Endometrial microvascular endothelial cells (primary cell): Measurements from ENCODE around the gene SLTM. TPM values are rescaled to one million over a fixed set of nuclear protein-coding genes. Genes with fewer than 3 reads are reported as not detected.
"Not testable (repeated sequence)": the region's sequence is repeated elsewhere in the genome, so short reads cannot be mapped to it uniquely, and the experiment has no call there.

ENCODE experiments used
- in situ Hi-C: cut with HindIII; loops from 2 replicates; pipeline ENCODE4 v1.10.0; 2017; ENCODE audit warnings: low sequenced_read_pairs, low pct_unique_long_range_greater_than_20kb; ENCODE audit errors: inconsistent ontology term
- total RNA-seq: library from RNA; depleted of rRNA; stranded (reverse); fragments of >200 nt; gene quantifications from one replicate; pipeline ENCODE4 v1.2.3, GENCODE V29; 2015; ENCODE audit errors: inconsistent ontology term

Gene SLTM
- 21.6 TPM for total RNA-seq

GRCh38 chr15:58933281-58934113, at the start of gene SLTM:
Gene SLTM (minus strand): TSS chr15:58933679. CDS start chr15:58933565, 114 bp downstream.
- in situ Hi-C loops, result no loop called here

GRCh38 chr15:58983261-58983660, 49.8 kb upstream of the SLTM start:
- in situ Hi-C loops, result no loop called here

GRCh38 chr15:58981808-58982475, 48.5 kb upstream of the SLTM start:
- in situ Hi-C loops, result no loop called here

- in situ Hi-C loops, result no loop called here
Measured at GRCh38 chr15:58980351-58980939, 47.0 kb upstream of the SLTM start.

GRCh38 chr15:58977887-58978286, 44.4 kb upstream of the SLTM start:
- in situ Hi-C loops, result no loop called here

- in situ Hi-C loops, result no loop called here
Measured at GRCh38 chr15:58967479-58967878, 34.0 kb upstream of the SLTM start.

- in situ Hi-C loops, result no loop called here
Measured at GRCh38 chr15:58966698-58967097, 33.2 kb upstream of the SLTM start.

GRCh38 chr15:58962662-58963565, 29.4 kb upstream of the SLTM start:
- in situ Hi-C loops, result no loop called here

GRCh38 chr15:58962136-58962535, 28.7 kb upstream of the SLTM start:
- in situ Hi-C loops, result no loop called here

GRCh38 chr15:58958811-58959210, 25.3 kb upstream of the SLTM start:
- in situ Hi-C loops, result no loop called here

GRCh38 chr15:58957101-58957973, 23.9 kb upstream of the SLTM start:
- in situ Hi-C loops, result no loop called here

GRCh38 chr15:58952751-58953150, 19.3 kb upstream of the SLTM start:
- in situ Hi-C loops, result no loop called here

GRCh38 chr15:58951388-58952007, 18.0 kb upstream of the SLTM start:
- in situ Hi-C loops, result no loop called here

GRCh38 chr15:58947179-58947578, 13.7 kb upstream of the SLTM start:
- in situ Hi-C loops, result no loop called here

- in situ Hi-C loops, result not testable (repeated sequence)
Measured at GRCh38 chr15:58934974-58935373, 1.5 kb upstream of the SLTM start.

- in situ Hi-C loops, result no loop called here
Measured at GRCh38 chr15:58934521-58934920, 1.0 kb upstream of the SLTM start.

GRCh38 chr15:58934114-58934447, 602 bp upstream of the SLTM start:
- in situ Hi-C loops, result no loop called here
